ENCODE measurements around the gene PLXNC1.

Gene PLXNC1

DNA sequence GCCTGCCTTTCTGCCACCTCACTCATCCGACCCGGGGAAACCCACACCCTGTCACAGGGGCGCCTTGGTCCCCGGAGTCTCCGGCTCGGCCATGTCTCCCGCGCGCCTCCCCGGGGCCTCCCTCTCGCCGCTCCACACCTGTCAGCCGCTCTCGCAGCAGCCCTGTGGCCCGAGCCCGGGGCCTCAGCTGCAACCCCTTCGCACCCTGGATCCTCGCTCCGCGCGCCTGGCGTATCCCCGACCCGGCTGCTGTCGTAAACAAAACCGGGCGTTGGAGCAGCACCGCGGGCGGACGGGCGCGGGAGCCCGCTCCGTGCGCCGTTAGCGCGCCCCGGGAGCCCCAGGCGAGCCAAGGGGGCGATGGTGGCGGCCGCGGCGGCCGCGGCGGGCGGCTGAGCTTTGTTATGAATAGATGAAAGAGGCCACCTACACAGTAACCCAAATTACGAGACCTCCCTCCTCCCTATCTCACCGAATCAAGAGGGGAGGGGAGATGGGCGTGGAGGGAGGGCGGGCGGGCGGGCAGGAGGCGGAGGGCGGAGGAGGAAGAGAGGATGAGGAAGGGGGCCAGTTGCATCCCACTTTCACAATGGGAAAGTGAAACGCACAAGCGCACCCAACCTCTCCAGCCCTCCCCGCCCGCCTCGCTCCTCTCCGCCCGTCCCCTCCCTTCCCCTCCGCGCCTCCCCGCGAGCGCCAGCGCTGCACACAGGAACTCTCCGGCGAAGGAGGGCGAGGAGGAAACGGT, at the start of gene PLXNC1:
TSS of gene PLXNC1 (plus strand) at position 587 of the 748 bp plus-strand sequence. CDS start 395 bp downstream, outside the sequence.
- peak; percentile 85 for DNase-seq

- no peak for DNase-seq
These were observed 49.2 kb upstream of the PLXNC1 start for GRCh38 chr12:94099191-94099590.

GRCh38 chr12:94099632-94100031, 48.7 kb upstream of the PLXNC1 start:
- DNase-seq, result no peak

- DNase-seq, result no peak
These were observed 48.2 kb upstream of the PLXNC1 start for GRCh38 chr12:94100211-94100627.

GRCh38 chr12:94100990-94101737, 47.2 kb upstream of the PLXNC1 start:
- peak; percentile 94 for DNase-seq

- peak; percentile 86 for DNase-seq
These were observed 46.4 kb upstream of the PLXNC1 start for GRCh38 chr12:94101738-94102660.

DNA sequence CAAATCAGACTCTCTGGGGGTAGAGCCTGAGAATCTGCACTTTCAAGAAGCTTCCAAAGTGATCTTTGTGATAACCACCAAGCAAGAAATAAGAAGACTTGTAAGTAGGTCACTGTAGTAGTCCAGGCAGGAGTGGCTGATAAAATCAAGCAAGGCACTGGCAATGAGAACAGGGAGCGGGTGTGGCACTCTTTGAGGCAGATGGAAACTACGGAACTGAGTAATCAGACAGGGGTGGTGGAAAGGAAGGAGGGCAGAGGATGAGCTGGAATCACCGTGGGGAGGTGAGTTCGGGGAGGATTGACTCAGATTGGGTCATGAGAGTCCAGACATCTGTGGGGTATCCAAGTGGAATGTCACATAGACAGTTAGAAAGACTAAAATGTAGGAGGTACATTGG, 44.4 kb upstream of the PLXNC1 start:
- no peak for DNase-seq

GRCh38 chr12:94107910-94108309, 40.5 kb upstream of the PLXNC1 start:
- DNase-seq, result no peak

GRCh38 chr12:94109160-94109559, 39.2 kb upstream of the PLXNC1 start:
- peak; percentile 79 for DNase-seq

DNA sequence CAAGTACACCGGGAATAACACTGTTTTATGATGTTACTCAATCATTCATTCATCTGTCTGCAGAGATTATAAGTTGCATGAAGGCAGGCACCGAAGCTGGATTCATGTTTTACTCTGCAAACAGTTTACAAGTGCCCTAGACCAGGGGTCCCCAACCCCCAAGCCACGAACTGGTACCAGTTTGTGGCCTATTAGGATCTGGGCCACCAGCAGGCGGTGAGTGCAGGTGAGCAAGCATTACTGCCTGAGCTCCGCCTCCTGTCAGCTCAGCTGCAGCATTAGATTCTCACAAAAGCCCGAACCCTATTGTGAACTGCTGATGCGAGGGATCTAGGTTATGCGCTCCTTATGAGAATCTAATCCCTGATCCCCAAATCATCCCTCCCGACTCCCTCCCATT, 38.1 kb upstream of the PLXNC1 start:
- no peak for DNase-seq

DNA sequence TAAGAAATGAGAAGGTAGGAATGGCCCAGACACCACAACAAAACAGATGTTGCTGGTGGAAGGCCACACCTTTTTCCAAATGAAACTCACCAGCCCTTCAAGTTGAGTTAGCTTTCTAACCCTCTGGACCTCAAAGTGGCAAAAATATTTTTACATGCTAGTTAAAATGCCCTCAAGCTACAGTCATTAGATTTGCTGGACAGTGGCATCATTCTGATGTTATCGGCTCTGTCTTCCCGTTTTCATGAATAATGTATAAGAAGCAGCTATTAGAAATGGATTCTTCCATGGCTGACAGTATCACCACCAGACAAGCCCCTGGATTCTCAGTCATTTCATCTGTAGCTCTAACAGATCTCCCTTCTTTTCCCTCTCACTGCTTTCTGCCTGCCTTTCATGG, 37.1 kb upstream of the PLXNC1 start:
- DNase-seq, result no peak

DNA sequence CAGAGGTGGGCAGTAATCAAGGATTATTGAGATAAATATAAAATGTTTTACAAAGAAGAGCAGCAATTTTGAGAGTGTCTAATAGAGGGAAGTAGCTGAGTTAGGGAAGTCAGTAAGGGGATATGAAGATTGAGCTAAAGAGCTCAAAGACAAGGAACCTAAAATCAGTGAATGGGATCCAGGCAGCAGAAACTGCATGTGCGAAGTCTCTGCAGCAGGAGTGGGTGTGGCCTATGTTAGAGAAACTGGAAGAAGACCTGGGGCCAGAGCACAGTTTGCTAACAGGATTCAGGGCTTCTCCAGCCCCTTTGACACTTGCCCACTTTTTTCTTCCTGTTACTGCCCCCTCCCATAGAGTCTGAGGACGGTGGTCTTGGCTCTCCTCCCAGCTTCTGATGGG, 36.3 kb upstream of the PLXNC1 start:
- no peak for DNase-seq

DNA sequence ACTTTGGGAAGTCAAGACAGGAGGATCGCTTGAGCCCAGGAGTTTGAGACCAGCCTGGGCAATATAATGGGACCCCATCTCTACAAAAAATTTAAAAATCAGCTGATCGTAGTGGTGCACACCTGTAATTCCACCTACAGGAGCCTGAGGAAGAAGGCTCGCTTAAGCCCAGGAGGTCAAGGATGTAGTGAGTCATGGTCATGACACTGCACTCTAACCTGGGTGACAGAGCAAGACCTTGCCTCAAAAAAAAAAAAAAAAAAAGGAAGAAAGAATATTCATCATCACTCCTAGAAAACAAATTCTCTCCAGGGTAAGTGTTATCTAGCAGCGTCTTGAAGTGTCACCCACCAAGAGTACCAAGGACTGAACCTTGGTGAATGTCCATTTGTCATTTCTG, 34.2 kb upstream of the PLXNC1 start:
- DNase-seq, result no peak

DNA sequence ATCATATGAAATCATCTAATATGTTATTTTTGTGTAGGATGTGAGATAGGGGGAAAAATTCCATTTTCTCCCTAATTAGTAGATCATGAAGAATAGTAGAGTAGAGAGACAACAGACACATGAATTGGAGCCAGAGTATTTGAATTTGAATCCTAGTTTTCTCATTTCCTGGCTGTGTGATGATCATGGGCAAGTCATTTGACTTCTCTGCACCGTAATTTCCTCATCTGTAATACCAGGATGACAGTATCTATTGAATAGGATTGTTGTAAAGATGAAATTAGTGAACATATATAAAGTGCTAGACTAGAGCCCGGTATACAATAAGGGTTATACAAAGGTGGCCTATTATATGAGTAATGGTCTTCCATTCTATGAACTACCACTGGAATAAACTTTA, 32.2 kb upstream of the PLXNC1 start:
- DNase-seq, result no peak

DNA sequence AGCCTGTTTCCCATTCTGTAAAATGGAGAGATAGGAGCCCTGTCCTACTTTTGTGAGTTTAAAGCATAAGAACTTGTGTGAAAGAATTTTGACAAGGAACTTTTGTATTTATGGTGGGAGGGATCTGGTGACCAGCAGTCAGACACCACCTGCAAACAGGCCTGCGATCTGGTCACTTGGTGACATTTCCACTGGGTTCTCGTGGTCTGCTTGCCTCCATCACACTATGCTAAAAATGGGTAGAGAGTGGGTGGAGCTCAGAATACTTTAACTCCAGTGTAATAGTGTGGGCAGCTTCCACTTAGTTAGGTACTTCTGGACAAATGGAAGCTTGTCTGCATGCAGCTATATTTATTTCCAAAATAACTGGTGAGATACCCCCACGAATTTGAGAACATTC, 26.5 kb upstream of the PLXNC1 start:
- DNase-seq, result no peak

- DNase-seq, result no peak
These were observed 25.8 kb upstream of the PLXNC1 start for GRCh38 chr12:94122591-94122990.

- no peak for DNase-seq
These were observed 25.2 kb upstream of the PLXNC1 start for GRCh38 chr12:94123127-94123526.

DNA sequence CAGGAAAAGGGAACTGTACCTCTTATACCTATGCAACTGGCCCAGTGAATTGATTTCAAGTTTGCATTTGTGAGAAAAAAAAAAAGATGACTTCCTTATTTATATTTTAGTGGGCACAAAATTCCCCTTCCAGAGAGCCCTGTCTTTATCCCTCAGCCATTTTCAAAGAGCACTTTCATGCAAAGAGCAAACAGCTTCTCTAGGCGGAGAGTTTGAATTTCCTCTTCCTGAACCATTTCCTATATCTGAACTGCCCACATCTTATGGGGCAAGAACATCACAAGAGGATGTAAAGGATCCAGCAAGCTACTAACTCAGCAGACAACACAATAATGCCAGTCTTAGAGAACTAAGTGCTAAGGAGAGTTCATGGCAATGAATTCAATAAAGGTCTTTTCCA, 22.3 kb upstream of the PLXNC1 start:
- DNase-seq, result no peak

DNA sequence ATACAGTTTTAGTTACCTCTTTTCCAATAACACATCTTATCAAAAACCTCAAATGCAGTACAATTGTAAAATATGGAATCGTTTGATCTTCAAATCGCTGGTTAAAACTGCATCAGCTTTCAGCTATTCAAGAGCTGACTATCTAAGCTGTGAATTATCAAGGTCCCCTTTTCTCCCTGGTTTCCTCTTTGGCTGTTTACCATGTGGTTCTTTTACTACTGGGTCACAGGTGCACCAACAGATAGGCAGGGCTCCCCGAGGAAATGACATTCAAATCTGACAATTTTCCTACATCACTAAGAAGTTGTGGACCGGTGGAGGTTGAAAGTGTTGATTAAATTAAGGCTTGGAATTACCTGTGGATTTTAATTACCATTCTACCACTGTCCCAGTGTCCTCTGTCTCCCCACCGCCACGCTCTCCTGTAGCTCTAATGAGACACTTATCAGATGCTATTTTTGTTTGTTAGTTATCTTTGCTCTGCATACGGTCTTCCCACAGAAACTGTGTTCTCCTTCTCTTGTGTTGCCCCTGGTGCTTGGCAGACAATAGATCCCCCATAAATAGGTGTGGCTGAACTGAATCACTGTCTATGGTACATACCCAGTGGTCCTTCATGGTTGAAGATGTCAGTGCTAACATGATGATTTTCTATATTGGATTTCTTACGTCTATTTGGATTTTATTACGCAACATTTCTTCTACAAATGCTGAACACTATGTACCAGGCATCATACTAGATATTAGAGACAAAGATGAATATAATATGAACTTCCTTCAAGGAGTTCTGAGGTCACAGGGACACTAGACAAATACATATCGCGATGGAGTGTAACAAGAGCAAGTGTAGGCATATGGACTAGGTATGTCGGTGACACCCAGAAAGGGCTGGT, 20.9 kb upstream of the PLXNC1 start:
- DNase-seq, result no peak

DNA sequence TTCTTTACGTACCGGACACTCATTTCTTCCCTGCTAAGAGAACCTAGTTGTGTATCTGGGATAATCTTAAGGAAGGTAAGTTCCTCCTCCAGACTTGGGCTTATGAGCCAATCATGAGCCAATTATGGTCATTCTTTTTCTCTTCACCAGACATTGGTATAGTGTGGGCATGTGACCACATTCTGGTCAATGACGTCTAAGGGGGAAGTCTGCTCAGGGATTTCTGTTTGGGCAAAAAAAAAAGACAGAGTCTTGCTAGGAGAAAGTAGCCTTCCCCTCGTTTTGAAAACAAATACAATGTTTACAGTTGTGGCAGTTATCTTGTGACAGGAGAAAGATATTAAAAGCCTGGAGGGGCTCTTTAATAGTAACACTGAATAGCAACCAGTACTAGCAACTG, 20.1 kb upstream of the PLXNC1 start:
- DNase-seq, result no peak

DNA sequence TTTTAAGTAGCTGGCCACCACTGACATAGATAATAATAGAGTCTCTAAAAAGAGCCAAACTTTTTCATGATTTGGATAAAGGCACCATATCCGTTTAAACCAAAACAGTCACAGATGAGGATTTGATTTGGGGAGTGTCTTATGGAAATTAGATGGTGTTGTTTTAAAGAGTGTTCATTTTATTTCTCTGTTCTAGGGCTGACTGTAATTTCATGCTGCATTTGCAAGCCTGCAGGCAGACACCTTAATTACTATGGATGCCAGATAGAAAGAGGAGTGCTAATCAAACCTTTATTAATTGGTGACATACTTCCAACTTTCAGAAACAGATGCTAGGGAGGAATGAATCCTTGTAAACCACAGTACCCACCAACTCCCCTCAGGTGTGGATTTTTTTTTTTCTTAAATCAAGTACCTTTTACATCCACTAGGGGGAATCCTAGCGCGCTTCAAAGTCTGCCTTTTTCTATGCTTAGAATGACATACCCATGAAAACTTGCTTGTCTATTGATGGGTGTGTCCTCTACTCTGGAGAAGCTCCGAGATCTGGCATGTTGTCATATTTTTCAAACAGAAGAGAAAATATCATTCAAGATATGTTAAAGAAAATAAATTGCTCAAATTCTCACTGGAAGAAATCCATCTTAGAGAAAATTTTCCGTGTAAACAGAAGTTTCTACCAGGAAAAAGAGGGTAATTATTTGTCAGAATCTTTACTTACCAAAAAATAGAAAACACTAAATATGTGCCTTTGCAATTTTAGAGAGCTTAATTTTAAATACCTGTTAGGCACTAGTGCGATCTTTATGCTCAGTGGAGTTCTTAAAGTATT, 14.2 kb upstream of the PLXNC1 start:
- DNase-seq, result no peak
